Astrocyte of the cerebellum (primary cell): ENCODE measurements around the gene ZNF320.
"Not testable (repeated sequence)": the region's sequence is repeated elsewhere in the genome, so short reads cannot be mapped to it uniquely, and the experiment has no call there.

Experiments
- DNase-seq: peaks from one replicate; pipeline ENCODE4 v3.0.0-alpha.2; 2011; ENCODE audit warnings: low read depth
- H3K4me3 ChIP-seq: 2 replicates; pipeline ENCODE4 v1.5.1; 2011; ENCODE audit warnings: mild to moderate bottlenecking, low read depth, low read length, moderate library complexity
- in situ Hi-C: cut with HindIII; loops from 2 replicates; pipeline ENCODE4 v1.10.0; 2017; ENCODE audit warnings: low sequenced_read_pairs
- TF ChIP-seq, protein P1 (sequence below): IDR thresholded peaks from 2 replicates; pipeline ENCODE4 v1.5.1; 2012; ENCODE audit warnings: low read length, low read depth, moderate library complexity, mild to moderate bottlenecking; ENCODE audit errors: missing control alignments

ZNF320 gene

DNA sequence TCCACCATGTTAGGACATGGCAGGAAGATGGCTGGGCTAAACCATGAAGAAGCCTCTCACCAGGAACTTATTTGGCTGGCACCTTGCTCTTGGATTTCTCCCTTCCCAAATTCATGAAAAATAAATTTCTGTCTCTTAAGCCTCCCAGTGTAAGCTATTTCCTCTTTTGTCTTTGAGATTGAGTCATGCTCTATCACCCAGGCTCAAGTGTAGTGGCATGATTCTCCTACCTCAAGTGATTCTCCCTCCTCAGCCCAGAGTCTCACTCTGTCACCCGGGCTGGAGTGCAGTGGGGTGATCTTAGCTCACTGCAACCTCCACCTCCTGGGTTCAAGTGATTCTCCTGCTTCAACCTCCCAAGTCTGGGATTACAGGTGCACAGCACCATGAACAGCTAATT, 13.2 kb upstream of the ZNF320 start:
- no peak overlapping the region for H3K4me3 ChIP-seq
- TF ChIP-seq, protein P1, sequence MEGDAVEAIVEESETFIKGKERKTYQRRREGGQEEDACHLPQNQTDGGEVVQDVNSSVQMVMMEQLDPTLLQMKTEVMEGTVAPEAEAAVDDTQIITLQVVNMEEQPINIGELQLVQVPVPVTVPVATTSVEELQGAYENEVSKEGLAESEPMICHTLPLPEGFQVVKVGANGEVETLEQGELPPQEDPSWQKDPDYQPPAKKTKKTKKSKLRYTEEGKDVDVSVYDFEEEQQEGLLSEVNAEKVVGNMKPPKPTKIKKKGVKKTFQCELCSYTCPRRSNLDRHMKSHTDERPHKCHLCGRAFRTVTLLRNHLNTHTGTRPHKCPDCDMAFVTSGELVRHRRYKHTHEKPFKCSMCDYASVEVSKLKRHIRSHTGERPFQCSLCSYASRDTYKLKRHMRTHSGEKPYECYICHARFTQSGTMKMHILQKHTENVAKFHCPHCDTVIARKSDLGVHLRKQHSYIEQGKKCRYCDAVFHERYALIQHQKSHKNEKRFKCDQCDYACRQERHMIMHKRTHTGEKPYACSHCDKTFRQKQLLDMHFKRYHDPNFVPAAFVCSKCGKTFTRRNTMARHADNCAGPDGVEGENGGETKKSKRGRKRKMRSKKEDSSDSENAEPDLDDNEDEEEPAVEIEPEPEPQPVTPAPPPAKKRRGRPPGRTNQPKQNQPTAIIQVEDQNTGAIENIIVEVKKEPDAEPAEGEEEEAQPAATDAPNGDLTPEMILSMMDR = no peak
- in situ Hi-C loops = no loop called here
- no peak for DNase-seq

DNA sequence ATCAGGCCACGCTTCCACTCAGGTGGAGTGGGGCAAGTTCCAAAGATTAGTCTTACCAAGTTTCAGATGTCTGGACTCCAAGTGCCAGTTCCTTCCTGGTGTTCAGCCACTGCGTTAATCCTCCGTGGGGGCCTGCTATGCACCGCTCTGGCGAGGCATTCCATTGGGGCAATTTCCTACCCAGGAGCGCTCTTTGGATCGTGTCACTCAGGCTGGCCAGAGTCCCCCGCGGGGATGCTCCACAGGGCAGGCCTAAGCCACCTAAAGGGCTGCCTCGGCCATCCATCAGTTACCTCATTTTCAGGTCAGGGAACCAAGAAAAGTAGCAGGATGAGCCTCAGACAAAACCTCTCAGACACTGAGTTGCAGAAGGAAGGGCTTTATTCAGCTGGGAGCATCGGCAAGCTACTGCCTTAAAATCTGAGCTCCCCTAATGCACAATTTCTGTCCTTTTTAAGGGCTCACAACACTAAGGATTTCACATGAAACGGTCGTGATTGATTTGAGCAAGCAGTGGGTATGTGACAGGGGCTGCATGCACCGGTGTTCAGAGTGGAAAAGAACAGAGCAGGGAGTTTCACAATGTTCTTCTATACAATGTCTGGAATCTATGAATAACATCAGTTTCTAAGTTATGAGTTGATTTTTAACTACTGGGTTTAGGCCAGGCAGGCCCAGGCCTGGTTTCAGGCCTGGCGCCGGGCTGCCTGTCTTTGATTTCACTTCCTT, 6.8 kb upstream of the ZNF320 start:
- H3K4me3 ChIP-seq, in situ Hi-C loops, DNase-seq: not testable (repeated sequence)

DNA sequence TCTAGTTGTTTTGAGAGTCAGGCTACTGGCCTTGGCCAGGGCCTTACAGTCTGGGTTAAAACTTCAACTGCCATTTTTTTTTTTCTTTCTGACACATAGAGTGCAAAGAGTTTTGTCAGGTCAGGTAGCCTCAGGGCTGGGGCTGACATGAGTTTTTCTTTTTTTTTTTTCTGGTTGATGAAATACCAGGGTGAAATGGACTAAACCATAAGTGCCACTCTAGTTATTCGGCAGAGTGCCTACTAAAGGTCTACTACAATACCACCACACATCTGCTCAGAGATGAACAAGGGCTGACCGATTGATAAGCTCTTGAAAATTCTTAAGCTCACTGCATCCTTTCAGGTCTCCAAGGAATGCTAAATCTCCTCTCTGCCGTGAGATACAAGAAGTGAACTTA, 4.4 kb upstream of the ZNF320 start:
- no peak overlapping the region for H3K4me3 ChIP-seq
- in situ Hi-C loops = no loop called here
- DNase-seq = no peak
- TF ChIP-seq, protein P1 = no peak

DNA sequence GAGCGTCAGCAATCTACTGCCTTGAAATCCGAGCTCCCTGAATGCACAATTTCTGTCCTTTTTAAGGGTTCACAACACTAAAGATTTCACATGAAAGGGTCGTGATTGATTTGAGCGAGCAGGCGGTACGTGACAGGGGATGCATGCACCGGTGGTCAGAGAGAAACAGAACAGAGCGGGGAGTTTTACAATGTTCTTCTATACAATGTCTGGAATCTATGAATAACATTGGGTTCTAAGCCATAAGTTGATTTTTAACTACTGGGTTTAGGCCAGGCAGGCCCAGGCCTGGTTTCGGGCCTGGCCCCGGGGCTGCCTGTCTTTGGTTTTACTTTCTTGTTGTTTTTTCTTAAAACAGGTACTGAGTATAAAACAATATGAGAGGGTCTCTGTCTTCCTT, 1.2 kb upstream of the ZNF320 start:
- in situ Hi-C loops, H3K4me3 ChIP-seq, DNase-seq: not testable (repeated sequence)

DNA sequence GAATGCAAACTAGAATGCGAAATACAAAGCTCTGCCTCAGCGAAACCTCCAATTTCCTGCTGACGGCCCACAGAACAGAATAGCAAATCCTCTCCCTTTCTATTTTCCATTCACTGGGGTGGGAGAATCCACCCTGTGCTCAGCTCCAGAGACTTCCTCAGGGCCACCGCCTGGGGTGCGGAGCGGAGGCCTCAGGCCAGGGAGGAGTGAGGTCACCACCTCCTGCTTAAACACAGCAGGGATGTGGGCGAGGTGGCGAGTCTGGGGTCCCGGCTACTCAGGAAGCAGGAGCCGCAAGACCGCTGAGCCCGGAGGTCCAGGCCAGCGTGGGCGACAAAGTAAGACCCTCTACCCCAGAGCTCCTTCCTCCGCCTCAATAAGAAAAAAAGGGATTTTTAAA, 666 bp upstream of the ZNF320 start:
- no peak for DNase-seq
- TF ChIP-seq, protein P1 = no peak
- in situ Hi-C loops = no loop called here
- peak overlapping the region; percentile 86 for H3K4me3 ChIP-seq

DNA sequence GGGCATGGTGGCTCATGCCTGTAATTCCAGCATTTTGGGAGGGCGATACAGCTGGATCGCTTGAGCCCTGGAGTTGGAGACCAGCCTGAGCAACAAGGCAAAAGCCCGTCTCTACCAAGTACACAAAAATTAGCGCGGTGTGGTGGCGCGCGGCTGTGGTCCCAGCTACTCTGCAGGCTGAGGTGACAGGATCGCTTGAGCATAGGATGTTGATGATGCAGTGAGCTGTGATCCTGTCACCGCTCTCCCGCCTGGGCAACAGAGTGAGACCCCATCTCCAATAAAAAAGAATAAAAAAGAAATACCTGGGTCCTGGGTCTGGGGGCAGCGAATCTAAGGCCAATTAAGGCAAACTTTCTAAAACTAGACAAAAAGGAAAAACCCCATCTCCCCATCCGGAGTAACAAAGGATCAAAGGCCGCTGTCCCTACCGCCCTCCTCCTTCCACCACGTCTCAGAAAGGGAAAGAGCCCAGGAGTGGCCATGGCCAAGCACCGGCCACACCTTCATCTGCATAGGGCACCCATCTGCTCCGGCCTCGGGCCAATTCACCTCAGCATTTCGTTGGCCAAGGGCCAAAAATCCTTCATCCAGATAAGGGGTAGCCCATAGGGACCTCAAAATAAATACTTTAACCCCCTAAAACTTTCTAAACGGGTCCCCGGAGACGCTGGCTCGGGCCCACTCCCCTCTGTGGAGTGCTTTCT, 851 bp downstream of the ZNF320 start:
- TF ChIP-seq, protein P1 = no peak
- peak overlapping the region; percentile 86 for H3K4me3 ChIP-seq
- in situ Hi-C loops = no loop called here
- DNase-seq = no peak

DNA sequence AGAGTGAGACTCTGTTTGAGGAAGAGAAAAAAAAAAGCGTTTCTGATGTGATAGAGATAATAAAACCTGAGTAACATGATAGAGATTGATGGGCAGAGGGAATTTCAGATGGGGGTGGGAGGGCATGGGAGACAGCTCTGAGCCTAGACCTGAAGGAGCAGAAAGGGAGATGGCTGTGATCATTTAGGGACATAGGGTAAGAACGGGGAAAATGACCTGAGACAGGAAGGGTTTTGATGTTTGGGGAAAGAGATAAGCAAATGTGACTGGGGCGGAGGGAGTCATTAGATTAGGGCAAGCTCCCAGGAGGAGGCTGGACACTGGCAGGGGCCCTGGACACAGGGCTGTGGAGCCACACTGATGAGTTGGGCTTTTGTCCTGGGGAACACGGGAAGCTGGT, 6.1 kb downstream of the ZNF320 start:
- H3K4me3 ChIP-seq = no peak overlapping the region
- in situ Hi-C loops = no loop called here
- no peak for DNase-seq
- TF ChIP-seq, protein P1 = no peak
